ENCODE measurements around the gene SPON1.

SPON1 gene

DNA sequence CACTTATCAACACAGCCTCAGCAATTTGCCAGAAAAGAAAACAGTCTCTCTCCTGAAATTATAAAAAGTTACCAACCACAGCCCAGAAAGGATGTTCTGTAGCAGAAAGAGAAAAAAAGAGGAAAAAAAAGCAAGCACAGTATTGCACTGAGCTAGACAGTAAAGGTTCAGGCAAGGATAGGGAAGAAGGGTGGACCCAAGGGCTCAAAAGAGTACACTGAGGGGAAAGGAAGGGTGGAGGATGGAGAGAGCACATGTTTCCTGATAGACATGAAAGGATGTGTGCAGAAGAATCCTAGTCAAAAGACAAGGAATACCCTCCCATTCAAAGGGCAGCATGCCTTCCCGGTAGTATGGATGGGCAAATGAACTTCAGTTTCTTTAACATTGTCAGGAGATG, 337.4 kb downstream of the SPON1 start:
- DNase-seq: no peak

DNA sequence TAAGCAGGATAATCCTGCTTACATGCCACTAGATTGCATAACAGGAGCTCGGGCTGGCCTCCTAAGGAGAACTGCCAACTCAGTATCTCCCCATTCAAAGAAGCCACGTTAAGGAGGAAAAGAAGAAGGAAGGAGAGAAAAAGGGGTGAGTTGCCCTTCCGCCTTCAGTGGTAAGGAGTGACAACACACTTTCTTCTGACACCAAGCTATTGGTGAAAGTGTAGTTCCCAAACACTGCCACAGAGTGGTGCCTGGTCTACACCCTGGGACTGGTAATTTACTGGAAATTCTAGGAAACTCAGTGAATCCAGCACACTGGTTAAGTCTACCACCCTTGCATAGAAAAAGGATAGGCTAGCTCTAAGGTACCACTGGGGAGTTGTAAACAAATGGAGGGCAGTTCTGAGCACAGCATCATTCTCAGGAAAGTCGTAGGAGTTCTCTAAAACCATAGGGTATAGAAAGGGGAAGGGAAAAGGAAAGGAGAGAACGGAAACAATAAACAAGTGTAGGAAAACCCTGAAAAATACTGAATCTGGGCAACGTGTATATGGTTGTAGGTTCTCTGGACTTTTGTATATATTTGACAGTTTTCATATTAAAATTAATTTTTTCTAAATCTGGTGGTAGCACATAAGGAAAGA, 338.3 kb downstream of the SPON1 start:
- peak; percentile 52 for DNase-seq

DNA sequence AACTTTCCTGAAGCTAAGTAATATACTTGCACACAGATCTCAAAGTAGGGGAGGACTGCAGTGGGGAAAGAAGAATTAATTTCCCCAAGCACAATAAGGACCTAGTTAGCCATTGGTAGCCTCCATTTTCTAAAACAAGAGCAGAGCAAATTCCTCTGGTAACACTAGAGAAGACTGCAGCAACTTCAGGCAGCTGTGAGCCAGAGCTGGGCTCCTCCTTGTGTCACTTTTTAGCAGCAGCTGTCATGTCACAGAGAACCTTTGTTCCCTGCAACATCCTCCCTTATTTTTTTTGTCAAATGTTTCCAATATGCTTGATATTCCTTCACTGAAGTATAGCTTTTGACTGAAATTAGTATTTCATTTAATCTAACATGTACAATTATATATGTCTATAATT, 342.1 kb downstream of the SPON1 start:
- no peak for DNase-seq

DNA sequence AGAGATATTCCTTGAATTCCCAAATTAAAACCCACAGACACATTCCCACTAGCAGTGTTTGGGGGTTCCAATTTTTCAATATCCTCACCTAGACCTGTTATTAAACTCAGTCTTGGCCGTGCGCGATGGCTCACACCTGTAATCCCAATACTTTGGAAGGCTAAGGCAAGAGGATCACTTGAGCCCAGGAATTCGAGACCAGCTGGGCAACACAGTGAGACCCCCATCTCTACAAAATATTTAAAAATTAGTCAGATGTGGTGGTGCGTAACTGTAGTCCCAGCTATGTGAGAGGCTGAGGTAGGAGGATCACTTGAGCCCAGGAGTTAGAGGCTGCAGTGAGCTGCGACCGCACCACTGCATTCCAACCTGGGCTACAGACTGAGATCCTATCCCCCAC, 343.1 kb downstream of the SPON1 start:
- no peak for DNase-seq

DNA sequence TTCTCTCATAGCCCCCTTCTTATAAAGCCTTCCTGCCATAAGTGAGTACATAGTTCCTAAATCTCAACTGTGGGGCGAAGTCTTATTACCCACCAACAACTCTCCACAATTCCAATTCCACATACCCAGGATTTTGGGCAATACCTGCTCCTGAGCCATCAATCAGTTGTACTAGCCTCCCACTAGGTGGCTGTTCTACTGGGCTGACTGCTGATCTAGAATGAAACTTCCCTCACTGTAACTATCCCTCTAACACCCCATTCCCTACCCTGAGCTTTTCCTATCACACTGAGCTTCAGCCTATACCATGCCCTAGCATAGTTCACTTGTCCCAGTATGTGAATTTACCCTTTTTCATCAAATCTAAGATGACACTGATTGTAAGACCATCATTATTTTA, 344.0 kb downstream of the SPON1 start:
- DNase-seq: no peak

DNA sequence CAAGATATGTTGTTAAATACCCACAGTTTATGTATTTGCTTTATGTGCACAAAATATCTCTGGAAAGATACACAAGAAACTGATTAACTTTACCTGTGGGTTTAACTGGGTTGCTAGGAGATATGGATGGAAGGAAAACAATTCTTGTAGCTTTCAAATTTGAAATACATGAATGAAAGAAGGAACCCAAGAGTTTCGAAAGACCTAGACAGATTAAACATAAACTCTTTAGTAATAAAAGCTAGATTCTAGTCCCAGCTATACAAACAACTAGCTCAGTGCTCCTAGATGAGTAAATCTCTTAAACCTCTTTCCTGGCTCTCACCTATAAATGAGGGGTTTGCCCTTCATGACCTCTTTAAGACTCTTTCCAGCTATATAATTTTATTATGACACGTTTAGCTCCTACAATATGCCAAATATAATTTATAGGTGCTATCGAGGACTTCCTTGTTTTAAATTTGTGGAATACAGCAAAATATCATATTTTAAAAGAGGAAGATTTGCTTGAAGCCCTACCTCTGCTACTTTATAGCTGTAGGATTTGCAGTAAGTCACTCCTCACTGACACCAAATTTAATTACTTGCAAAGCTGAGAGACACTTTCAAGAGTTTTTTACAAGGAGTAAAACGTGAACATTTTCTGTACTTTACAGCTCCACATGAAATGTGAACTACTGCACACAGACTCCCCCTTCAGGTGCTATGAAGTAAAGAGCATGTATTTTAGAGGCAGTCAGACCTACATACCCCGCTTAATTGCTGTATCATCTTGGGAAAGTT, 345.8 kb downstream of the SPON1 start:
- DNase-seq: no peak

DNA sequence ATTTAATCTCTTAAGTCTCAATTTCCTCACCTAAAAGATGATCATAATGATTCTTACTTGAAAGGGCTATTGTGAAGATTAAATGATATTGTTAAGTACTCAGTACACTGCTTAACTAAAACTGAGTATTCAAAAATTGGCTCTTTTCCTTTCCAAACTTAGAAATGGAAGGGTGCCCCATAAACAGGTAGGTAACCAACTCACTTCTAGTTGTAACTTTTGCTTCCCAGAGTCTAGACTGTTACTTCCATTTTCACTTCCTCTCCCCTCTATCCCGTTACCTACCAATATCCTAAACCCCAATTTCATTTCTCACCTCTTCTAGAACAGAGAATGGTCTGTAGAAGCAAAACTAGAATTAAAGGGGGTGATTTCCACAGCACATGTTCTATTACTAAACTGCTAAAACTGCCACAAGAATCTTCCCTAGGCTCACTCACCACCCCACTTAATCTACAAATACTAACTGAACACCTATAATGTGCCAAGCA, 346.4 kb downstream of the SPON1 start:
- DNase-seq: no peak

DNA sequence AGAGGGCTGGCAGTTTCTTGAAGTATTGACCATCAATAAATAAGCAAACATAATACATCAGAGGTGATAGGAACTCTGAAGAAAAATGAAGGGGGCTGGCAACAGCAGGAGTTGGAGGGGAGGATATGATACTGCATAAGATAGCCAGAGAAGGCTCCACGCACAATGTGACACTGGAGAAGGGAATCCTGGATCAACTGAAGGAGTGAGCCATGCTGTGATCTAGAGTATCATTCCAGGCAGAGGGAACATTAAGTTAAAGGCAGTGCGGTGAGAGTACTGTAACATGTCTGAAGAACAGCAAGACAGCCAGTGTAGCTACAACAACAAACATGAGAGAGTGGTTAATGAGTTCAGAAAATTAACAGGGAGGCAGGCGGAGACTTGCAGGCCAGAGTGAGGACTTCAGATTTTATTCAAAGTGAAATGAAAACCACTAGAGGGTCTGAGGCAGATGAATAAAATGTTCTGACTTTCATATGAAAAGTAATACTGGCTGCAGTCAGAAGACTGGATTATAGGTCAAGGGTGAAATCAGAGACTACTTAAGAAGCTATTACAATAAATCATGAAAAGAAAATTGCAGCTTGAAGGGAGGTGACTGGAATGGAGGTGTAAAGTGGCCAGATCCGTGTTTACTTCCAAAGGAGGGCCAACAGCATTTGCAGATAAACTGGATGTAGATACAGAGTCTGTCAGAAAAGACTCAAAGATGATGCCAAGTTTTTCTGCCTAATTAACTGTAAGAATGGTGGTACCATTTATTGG, 347.1 kb downstream of the SPON1 start:
- DNase-seq: no peak

DNA sequence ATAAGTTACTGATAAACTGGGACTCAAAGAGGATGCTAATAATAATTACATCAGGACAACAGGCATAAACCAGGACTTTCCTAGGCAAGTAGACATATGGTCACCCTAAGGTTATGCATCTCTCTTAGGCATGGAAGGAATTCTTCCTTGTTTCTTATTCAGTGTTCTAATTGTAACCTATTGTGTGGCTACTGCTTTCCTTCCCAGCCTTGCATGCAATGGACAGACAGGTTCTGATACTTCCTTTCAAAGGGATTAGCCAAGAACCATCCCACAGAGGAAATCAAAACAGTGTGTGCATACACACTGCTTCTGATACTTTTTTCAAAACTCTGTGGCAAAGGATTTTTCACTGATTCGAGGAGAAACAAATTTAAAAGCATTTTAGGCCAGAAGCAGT, 348.2 kb downstream of the SPON1 start:
- no peak for DNase-seq

DNA sequence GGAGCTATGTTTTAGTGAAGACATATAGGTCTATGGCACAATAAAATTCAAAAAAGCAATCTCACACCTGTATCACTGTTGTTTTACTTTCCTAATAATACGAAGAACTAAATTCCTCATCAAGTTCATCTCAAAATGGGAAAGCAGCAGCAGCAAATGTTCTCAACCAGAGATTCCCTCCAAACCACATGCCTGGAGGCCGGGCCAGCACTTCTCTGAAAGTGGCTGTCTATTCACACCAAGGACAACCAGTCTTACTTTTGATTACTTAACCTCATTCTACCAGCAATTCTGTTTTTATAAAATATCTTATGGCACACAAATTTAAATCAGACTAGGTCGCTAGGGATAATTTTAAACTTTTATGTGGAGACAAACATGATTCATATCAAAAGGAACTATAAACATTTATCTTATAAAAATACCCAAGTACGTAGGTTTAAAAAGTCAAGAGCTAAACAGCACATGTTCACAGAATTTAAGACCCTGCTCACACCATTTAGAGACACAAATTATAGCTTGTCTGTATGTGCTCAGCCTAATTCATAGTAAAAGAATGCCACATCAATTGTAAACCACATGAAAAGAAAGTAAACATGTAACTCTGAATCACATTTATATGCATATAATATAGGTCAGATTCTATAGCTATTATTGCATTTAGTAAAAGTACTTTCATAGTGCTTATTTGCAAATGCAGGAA, 350.4 kb downstream of the SPON1 start:
- no peak for DNase-seq

DNA sequence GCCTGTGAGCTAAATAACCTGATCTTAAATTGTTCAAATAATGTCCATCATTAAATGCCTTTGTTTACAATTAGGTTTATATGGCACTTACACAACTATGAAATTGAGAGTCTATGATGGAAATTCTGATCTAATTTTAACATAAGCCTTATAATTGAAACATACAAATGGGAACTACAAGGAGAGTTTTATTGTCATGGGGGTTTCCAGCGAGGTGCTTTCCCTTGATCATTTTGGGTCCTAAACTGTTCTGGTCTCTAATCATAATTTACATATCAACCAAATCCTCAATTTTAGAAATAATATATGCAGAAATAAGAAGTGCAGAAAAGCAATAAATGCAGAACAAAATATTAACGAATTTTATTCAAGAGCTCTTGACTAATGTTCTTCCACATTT, 351.6 kb downstream of the SPON1 start:
- DNase-seq: no peak

DNA sequence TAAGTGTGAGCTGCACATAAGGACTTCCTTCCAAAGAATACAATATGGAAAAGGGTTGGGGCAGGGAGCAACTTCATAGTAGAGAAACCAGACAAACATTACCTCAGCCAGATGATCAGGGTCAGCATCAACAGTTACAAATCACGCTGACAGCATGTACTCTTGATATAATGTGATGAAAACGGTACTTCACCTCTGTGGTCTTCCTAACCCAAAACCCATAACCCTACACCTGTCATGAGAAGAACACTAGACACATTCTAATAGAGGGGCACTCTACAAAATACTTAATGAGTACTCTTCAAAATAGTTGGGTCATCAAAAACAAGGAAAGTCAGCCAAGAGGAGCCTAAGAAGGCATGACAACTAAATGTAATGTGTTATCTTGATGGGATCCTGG, 352.6 kb downstream of the SPON1 start:
- DNase-seq: no peak

All from activated CD8-positive, alpha-beta memory T cell treated with anti-CD3 and anti-CD28 coated beads, Interleukin-2, amount 50 U/mL, for 4 hours (primary cell).